Hepatocyte (in vitro differentiated cells): ENCODE results near the gene STMP1.

Experiments
- CTCF ChIP-seq: fragments of 200-600 bp; sonication (generic); IDR thresholded peaks from 2 replicates; pipeline ENCODE4 v1.5.1; 2016; ENCODE audit warnings: antibody characterized with exemption, mild to moderate bottlenecking; ENCODE audit not compliant: poor library complexity
- EZH2 ChIP-seq: fragments of 200-600 bp; sonication (generic); IDR thresholded peaks from 2 replicates; pipeline ENCODE4 v1.6.1; 2016; ENCODE audit warnings: antibody characterized with exemption, mild to moderate bottlenecking, borderline replicate concordance
- EZH2phosphoT487 ChIP-seq: fragments of 200-600 bp; sonication (generic); IDR thresholded peaks from one replicate; pipeline ENCODE4 v1.6.1; 2018; ENCODE audit warnings: antibody characterized with exemption, mild to moderate bottlenecking, low read depth, moderate library complexity; ENCODE audit not compliant: unreplicated experiment, severe bottlenecking

GRCh38 chr7:135672560-135673359 is 10.4 kb downstream of the STMP1 start:
- TF ChIP-seq EZH2 (no peak), CTCF (peak; percentile 87), EZH2phosphoT487 (no peak)
